IPS-15b (cell line): ENCODE results near the gene CALD1.

Experiments
- H3K27me3 ChIP-seq: one replicate; pipeline ENCODE4 v1.6.1; 2013; ENCODE audit warnings: low read length; ENCODE audit not compliant: control insufficient read depth, insufficient read depth
- H3K36me3 ChIP-seq: one replicate; pipeline ENCODE4 v1.6.1; 2013; ENCODE audit warnings: low read length; ENCODE audit not compliant: control insufficient read depth, insufficient read depth
- H3K4me1 ChIP-seq: one replicate; pipeline ENCODE4 v1.6.1; 2013; ENCODE audit warnings: mild to moderate bottlenecking, low read length; ENCODE audit not compliant: control insufficient read depth, insufficient read depth
- H3K4me3 ChIP-seq: one replicate; pipeline ENCODE4 v1.5.1; 2013; ENCODE audit warnings: low read depth, low read length
- H3K9ac ChIP-seq: one replicate; pipeline ENCODE4 v1.6.1; 2013; ENCODE audit warnings: low read depth, mild to moderate bottlenecking, low read length
- H3K9me3 ChIP-seq: one replicate; pipeline ENCODE4 v1.6.1; 2013; ENCODE audit warnings: mild to moderate bottlenecking, low read length; ENCODE audit not compliant: control insufficient read depth, insufficient read depth

CALD1 gene

DNA sequence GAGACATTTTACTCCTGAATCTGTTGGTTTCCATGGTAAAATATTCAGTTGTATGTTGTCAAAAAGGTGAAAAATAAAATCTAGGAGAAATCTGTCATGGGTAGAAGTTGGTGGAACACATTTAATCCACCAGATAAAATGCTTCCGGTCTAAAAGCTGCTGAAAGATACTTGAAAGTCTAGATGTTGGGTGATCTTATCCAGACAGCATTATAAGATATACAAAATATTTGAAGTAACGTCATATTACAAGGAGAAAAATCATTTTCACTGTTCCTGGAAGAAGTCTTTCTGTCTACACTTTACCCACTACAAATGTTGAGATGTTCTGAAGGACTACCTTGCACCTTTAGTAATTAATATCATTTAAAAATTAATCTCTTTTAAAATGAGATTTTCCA is 40.9 kb downstream of the CALD1 start:
- Histone ChIP-seq H3K9ac (no peak overlapping the region), H3K27me3 (no peaks in the 10 kb centered on the region), H3K36me3 (no peaks in the 10 kb centered on the region), H3K9me3 (no peaks in the 10 kb centered on the region), H3K4me3 (no peak overlapping the region), H3K4me1 (no peaks in the 10 kb centered on the region)

DNA sequence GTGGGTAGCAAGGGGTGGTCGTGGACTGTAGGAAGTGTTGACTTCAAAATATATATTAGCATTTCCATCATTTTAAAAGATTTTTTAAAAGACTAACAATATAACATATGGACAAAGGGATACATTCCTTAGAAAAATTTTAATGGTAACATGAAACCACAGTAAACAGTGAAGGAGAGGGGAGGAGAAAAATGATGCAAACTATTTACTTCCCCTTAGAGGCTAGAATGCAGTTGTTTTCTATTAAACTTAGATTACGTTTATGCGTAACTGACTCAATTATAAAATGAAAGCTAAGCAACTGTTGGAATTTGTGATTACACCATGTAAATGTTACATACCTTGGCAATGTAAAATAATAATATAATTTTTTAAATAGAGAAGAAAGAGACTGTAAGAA is 41.3 kb downstream of the CALD1 start:
- Histone ChIP-seq H3K4me3 (no peak overlapping the region), H3K4me1 (no peaks in the 10 kb centered on the region), H3K9ac (no peak overlapping the region), H3K27me3 (no peaks in the 10 kb centered on the region), H3K9me3 (no peaks in the 10 kb centered on the region), H3K36me3 (no peaks in the 10 kb centered on the region)

DNA sequence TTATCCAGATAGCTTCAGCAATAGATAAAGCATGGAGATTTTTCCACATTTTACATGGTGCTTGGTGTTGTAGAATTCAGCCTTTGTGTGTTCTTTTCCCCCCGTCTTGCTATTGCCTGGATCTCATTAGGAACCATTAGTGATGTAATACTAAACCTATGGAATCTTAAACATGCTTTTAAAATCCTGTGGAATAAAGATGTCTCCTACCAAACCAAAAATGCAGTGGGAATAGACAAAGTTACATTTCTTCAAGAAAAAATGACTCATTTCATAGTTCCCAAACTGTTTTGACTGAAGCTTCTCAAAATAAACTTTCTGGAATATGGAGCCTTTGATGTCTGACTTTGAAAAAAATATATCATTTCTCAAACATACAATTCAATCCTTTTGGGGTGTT is 44.0 kb downstream of the CALD1 start:
- no peaks in the 10 kb centered on the region for H3K36me3 ChIP-seq
- H3K27me3 ChIP-seq: no peaks in the 10 kb centered on the region
- no peaks in the 10 kb centered on the region for H3K4me1 ChIP-seq
- no peak overlapping the region for H3K4me3 ChIP-seq
- no peaks in the 10 kb centered on the region for H3K9me3 ChIP-seq
- H3K9ac ChIP-seq: no peak overlapping the region

DNA sequence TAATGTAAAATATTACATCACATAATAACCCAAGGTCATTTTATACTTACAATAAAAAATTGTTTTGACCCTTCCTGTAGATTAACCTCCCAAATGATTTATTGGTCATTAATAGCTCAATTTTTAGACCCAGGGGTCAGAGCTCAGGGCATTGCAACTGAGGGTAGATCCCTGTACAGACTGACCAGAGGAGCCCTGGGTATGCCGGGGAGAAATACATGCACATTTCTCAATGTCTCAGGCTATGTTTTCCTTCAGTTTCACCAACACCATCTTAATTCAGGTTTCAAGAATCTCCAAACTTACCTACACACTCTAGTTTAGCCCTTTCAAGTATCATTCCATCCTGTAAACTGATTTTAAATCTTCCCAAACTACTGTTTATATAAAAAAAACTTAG is 46.2 kb downstream of the CALD1 start:
- Histone ChIP-seq H3K36me3 (no peaks in the 10 kb centered on the region), H3K9ac (no peak overlapping the region), H3K9me3 (no peaks in the 10 kb centered on the region), H3K4me1 (no peaks in the 10 kb centered on the region), H3K4me3 (no peak overlapping the region), H3K27me3 (no peaks in the 10 kb centered on the region)

DNA sequence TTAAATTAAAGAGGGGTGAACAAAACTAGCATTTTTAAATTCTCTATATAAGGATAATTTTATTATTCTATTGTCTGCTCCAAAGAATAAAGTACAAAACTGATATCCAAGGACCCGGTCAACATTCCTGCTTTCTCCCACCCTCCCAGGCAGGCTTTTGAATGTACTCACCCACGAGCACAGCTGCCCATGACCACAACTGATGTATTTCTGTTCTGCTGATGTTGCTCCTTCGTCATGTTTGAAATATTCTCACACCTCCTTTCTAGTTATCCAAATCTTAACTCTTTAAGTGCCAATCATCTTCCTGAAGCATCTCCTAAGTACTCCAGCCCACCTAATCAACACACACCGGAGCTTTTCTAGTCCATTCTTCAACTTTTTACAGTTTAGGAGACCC is 46.7 kb downstream of the CALD1 start:
- Histone ChIP-seq H3K4me1 (no peaks in the 10 kb centered on the region), H3K27me3 (no peaks in the 10 kb centered on the region), H3K36me3 (no peaks in the 10 kb centered on the region), H3K4me3 (no peak overlapping the region), H3K9me3 (no peaks in the 10 kb centered on the region), H3K9ac (no peak overlapping the region)

DNA sequence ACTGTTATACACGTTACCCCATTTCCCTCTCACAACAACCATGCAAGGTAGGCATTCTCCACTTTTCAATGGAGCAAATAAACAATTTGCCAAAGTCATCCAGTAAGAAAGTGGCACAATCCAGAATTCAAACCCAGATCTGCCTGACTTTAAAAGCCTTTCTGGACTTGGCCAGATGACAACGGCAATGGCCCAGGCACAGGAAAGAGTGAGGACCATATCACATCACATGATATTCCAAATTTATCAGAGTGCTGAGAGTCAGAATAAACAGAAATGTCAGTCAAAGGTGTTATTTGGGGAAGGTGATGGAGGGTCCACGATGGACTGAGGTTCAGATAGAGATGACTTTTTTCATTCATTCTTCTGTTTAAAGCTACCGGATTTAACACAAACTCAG is 48.0 kb downstream of the CALD1 start:
- Histone ChIP-seq H3K4me1 (no peaks in the 10 kb centered on the region), H3K4me3 (no peak overlapping the region), H3K9ac (no peak overlapping the region), H3K9me3 (no peaks in the 10 kb centered on the region), H3K27me3 (no peaks in the 10 kb centered on the region), H3K36me3 (no peaks in the 10 kb centered on the region)

DNA sequence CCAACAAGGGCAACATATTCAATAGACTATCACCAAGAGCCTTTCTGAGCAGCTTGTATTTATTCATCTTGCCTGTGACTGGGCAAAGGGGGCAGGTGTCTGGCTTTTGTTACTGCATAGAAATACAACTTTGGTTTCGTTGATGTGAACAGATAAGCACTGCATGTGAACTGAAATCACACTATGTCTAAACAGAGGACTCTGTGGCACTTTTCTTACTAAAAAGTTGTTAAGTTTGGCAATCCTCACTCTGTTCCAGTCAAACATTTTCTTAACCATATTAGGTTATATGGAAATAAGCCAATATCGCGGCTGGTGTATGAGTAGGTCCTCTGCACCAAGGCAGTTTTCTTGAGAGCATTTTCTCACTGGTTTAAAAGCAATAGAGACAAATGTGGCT is 48.5 kb downstream of the CALD1 start:
- no peaks in the 10 kb centered on the region for H3K27me3 ChIP-seq
- no peaks in the 10 kb centered on the region for H3K36me3 ChIP-seq
- no peaks in the 10 kb centered on the region for H3K4me1 ChIP-seq
- no peaks in the 10 kb centered on the region for H3K9me3 ChIP-seq
- H3K9ac ChIP-seq: no peak overlapping the region
- H3K4me3 ChIP-seq: no peak overlapping the region

DNA sequence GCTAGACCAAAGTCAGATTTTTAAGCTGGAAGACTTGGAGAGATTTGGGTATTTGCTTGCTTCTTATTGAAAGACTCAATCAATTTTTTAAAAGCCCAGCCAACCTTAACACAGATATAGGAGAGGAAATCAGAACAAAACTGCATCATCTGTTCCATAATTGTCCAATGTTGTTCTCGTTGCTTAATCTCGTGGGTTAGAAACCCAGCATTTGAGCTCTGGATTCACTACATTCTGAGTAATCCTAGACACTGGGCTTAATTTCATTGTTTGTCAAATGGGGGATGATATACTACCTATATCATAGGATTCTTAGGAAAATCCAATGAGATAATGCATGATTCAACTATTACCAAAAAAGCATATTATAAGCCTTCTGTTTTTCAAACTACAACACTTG is 48.9 kb downstream of the CALD1 start:
- no peaks in the 10 kb centered on the region for H3K27me3 ChIP-seq
- H3K36me3 ChIP-seq: no peaks in the 10 kb centered on the region
- H3K4me3 ChIP-seq: no peak overlapping the region
- no peak overlapping the region for H3K9ac ChIP-seq
- no peaks in the 10 kb centered on the region for H3K4me1 ChIP-seq
- no peaks in the 10 kb centered on the region for H3K9me3 ChIP-seq

DNA sequence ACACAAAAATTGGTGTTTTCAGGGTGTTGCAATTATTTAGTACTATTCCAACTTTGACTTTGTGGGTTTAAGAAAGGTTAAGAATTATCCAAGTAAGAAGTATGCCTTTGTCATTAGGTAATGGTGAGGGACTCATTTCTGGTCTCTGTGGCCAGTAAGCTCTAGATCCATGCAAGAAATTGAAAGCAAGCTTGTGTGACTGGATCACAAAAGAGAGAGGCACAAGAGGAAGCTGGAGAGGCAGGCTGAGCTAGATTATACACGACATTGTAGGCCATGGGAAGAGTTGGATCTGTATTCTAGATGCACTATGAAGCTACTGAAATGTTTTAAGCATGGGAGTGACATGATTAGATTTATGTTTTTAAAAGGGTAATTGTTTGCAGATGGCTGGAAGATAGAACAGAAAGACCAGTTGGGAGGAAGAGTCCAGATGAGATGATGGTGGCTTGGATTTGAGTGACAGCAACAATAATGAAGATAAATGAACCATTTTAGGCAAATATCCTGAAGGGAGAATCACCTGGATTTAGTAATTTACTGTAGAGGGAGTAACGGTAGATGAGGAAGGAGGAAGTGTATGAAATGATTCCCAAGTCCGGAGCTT is 50.0 kb downstream of the CALD1 start:
- Histone ChIP-seq H3K36me3 (no peaks in the 10 kb centered on the region), H3K9ac (no peak overlapping the region), H3K9me3 (no peaks in the 10 kb centered on the region), H3K27me3 (no peaks in the 10 kb centered on the region), H3K4me3 (no peak overlapping the region), H3K4me1 (no peaks in the 10 kb centered on the region)

DNA sequence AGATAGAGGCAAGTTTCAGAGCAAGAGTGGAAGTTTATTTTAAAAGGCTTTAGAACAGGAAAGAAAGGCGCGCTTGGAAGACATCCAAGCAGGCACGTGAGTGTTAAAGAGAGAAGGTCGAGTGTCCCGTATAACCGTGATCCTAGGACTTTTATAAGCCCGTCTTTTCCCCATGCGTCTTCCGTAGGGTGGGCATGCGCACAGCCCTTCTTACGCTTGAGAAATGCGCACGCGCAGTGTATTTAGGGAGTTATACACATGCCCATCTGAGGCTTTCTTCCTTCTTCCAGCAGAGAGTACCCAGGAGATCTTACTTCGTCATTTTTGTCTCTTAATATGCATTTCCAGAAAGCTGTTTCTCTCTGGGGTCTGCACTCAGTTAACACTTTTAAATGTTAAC is 52.4 kb downstream of the CALD1 start:
- H3K4me1 ChIP-seq: no peaks in the 10 kb centered on the region
- no peak overlapping the region for H3K9ac ChIP-seq
- no peaks in the 10 kb centered on the region for H3K27me3 ChIP-seq
- H3K4me3 ChIP-seq: no peak overlapping the region
- H3K36me3 ChIP-seq: no peaks in the 10 kb centered on the region
- H3K9me3 ChIP-seq: no peaks in the 10 kb centered on the region

DNA sequence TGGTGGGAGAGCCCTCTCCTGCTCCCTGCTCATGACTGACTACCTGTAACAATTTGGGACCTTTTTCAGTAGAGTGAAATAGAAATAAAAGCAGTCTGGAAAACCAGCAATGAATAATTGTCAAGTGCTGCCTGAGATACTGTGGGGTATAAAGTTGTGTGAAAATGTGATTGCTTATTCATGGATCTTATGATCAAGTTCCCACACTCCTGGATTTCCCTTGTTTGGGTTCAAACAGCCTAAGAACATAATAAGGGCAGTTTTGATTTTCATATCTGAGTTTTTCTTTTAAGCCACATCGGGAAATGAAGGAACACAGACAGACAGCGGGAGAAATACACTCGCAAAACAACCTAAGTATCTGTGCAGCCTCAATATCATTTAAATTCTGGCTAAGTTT is 52.9 kb downstream of the CALD1 start:
- H3K4me1 ChIP-seq: no peaks in the 10 kb centered on the region
- no peak overlapping the region for H3K4me3 ChIP-seq
- H3K9me3 ChIP-seq: no peaks in the 10 kb centered on the region
- no peaks in the 10 kb centered on the region for H3K36me3 ChIP-seq
- no peak overlapping the region for H3K9ac ChIP-seq
- H3K27me3 ChIP-seq: no peaks in the 10 kb centered on the region

DNA sequence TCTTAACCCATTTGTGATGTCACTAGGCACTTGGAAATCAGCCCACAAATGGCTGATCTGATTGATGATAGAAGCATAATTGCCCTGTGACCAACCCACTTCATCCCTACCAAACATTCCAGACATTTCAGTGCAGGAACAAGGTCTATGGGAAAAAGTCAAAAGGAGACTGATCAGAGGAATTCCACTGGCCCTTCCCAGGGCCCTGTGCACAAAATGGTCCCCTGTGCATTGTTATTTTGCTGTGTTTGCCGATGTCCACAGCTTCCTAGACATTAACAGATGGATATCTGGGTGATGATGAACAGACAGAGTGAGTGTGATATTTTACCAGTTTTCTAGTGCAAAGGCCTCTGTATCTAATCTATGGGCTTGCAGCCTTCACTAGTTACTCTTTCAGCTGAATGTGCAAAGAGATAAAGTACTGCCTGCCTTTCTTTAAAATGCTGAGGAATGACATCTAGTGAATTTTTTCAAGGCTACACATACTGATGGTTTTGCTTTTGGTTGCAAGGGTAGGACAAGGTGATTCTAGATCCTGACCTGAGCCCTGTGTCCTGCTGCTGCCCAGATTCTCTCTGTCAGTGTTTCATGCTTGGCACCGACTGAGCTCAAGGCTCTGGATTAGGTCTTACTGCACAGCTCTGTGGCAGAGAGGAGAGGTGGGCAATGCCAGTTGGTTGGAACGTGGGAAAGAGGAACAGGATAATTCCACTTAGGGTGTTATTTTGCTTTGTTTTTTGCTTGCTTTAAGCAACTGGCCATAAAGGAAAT is 55.4 kb downstream of the CALD1 start:
- no peaks in the 10 kb centered on the region for H3K27me3 ChIP-seq
- H3K4me3 ChIP-seq: no peak overlapping the region
- no peaks in the 10 kb centered on the region for H3K36me3 ChIP-seq
- no peaks in the 10 kb centered on the region for H3K9me3 ChIP-seq
- no peaks in the 10 kb centered on the region for H3K4me1 ChIP-seq
- H3K9ac ChIP-seq: no peak overlapping the region
